ENCODE measurements around the gene CETP.
"Not testable (repeated sequence)": the region's sequence is repeated elsewhere in the genome, so short reads cannot be mapped to it uniquely, and the experiment has no call there.

Gene CETP

DNA sequence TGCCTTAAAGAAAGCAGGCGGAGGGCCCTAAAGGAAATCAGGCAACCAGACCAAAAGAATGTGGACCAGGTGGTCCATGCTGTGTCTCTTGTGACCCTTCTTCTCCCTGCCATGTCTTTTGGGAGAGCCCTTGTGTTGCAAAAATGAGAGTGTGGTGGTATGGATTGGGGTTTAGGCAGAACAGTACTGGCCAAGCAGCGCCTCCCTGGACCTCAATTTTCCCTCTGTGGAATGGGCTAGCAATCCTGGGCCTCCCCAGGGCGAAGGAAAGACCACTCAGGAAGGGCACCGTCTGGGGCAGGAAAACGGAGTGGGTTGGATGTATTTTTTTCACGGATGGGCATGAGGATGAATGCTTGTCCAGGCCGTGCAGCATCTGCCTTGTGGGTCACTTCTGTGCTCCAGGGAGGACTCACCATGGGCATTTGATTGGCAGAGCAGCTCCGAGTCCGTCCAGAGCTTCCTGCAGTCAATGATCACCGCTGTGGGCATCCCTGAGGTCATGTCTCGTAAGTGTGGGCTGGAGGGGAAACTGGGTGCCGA is 20.1 kb downstream of the CETP start:
- DNase-seq (ENCODE audit: low spot score): no peak

DNA sequence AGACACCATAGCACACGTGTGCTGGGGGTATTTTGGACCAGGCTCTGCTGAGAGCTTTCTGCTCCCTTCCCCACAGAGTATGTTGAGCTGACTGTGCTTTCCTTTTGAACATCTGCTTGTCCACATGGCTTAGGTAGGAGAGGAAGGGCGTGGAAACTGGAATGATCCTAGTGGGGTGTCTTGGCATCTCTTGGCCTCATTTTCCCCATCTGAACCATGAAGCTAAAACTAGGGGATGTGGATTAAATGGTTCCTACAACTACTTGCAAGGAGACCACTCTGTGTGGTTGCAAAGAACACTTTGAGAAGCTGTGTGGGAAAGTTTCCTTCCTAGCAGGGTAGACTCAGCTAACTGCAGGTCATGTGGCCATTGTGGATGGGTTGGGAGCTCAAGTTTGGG is 20.9 kb downstream of the CETP start:
- DNase-seq (ENCODE audit: low spot score): no peak

DNA sequence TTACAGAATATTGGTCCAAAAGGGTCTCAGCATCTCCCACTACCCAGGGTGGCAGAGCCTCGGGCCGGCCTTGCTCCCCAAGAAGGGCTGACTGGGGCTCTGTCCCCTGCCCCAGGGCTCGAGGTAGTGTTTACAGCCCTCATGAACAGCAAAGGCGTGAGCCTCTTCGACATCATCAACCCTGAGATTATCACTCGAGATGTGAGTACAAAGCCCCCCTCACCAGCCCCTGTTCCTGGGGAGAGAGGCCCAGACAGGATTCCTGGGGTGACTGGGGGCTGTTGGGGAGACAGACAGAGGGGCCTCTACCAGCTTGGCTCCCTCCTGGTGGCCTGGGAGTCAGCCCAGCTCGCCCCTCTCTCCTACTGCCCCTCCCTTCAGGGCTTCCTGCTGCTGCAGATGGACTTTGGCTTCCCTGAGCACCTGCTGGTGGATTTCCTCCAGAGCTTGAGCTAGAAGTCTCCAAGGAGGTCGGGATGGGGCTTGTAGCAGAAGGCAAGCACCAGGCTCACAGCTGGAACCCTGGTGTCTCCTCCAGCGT is 21.5 kb downstream of the CETP start:
- DNase-seq (ENCODE audit: low spot score): no peak

DNA sequence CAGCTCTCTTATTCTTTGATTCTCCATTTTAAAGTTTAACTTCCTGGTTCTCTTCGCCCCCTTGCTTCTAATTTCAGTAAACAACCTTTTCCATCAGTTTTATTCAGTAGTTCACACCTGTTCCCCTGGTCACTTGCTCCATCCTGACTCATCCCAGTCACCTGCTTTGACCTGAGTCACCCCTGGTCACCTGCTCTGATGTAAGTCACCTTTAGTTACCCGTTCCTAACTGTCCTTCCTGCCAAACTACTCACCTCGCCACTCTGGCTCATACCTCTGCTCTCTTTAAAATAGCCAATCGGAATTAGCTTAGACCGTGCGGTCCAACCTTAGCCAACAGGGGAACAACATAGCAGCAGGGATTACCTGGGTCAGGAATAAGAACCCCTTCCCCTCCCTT is 22.9 kb downstream of the CETP start:
- no peak for DNase-seq (ENCODE audit: low spot score)

DNA sequence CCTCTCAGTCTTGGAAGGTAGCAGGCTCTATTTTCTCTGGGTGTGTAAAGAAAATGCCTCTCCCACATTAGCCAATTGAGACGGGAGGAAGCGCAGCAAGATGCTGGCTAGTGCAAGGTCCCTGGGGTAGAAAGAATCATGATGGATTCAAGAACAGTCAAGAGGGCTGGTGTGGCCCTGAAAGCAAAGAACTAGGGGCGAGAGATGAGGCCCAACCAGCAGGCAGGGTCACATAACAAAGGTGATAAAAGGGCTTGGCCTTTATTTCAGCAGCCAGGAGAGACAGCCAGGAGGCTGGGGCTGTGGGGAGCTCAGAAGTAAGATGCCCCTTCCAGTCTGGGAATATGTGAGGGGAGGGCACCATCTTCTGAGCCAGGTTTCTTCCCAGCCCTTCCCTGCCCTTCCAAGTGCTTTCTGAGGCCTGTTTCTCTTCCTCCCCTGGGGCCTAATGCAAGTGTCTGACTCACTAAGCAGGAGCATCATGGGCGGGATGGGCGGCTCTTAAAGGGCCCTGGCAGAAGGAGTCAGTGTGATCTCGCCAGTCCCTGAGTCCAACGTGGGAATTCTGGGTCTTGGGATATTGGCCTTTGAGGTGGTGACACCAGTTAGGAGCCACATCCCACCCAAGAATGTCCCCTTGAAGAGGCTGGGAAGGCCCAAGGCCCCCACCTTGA is 23.7 kb downstream of the CETP start:
- DNase-seq (ENCODE audit: low spot score): no peak

DNA sequence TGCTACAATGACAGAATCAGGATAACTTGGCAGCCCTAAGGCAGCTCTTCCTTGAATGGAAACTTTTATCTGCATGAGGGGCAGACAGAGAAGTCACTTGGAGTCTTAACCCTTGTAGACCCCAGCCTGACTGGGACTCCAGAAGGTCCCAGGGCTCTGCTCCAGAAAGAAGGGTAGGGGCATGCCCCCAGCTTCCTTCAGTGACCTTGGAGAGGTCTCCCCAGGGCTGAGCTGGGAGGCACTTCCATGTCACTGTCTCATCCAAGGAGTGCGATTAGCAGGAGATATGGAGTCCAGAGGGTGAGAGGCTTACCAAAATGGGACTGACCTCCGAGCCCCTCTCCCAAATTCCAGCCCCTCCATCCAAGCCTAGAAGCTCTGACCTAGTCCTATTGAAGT is 24.2 kb downstream of the CETP start:
- no peak for DNase-seq (ENCODE audit: low spot score)

DNA sequence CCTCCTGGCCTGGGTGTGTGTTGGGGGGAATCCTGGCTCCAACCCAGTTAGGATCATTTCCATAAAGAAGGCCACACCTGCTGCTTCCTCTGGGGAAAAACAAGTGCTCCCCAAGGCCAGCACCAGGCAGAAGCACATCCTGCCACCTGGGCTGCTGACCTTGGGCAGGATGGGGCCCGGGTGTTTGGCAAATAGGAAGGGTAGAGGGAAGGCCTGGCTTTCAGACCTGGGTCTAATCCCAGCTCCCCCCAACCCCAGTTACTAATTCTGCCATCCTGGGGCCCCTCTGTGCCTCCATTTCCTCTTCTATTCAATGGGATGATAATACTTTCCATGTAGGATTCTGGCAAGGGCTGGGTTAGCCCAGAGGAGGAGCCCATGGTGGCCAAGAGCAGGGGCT is 24.6 kb downstream of the CETP start:
- DNase-seq (ENCODE audit: low spot score): no peak

DNA sequence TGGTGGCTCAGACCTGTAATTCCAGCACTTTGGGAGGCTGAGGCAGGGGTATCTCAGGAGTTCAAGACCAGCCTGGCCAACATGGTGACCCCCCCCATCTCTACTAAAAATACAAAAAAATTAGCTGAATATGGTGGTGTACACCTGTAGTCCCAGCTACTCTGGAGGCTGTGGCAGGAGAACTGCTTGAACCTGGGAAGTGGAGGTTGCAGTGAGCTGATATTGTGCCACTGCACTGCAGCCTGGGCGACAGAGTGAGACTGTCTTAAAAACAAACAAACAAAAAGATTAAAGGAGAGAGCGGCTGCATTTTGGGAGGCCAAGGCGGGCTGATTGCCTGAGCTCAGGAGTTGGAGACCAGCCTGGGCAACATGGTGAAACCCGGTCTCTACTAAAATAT is 25.2 kb downstream of the CETP start:
- DNase-seq (ENCODE audit: low spot score): not testable (repeated sequence)

DNA sequence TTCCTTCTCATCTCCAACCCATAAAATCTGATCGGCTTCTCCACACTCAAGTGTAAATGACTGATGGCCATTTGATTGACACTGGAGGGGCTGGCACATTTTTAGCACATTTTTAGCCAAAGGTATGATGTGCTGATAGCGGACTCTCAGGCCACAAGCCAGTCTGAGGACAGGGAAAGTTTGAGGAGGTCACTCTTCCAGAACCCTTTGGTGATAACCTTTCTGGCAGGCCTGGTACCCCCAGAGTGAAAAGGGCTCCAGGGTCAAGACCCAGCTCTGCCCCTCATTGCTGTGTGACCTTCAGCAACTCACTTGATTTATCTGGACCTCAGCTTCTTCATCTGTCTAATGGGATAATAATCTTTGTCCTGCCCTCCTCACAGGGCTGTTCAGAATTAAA is 25.9 kb downstream of the CETP start:
- no peak for DNase-seq (ENCODE audit: low spot score)

DNA sequence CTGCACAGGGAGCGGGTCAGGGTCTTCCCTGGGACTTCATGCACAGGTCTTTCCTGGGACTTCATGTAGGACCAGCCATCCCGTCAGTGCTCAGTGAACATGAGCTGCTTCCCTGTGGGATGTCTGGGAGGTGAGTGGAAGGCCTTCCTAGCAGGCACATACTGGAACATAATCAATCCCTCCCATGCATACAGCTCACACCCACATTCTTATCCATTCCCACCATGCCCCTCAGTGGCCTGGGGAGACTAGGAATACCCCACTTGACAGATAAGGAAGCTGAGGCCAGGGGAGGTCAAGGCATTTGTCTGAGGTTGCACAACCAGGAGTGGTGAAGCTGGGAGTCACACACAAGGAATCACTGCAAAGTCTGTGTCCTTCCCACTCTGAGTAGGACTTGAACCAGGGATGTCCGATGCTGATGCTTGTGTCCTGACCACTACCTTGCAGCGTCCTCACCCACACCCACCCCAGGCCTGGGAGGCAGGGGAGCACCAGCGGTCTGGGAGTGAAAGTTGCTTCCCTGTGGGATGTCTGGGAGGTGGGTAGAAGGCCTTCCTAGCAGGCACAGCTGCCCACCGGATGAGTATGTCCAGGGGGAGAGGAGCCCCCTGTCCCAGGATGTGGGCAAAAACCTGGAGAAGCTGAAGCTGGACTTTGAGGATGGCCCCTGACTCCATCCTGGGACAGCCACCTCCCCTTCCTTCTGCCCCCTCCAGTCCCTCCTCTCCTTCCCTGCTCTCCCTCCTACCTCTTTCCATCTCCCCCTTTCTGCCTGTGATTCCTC is 26.6 kb downstream of the CETP start:
- no peak for DNase-seq (ENCODE audit: low spot score)

DNA sequence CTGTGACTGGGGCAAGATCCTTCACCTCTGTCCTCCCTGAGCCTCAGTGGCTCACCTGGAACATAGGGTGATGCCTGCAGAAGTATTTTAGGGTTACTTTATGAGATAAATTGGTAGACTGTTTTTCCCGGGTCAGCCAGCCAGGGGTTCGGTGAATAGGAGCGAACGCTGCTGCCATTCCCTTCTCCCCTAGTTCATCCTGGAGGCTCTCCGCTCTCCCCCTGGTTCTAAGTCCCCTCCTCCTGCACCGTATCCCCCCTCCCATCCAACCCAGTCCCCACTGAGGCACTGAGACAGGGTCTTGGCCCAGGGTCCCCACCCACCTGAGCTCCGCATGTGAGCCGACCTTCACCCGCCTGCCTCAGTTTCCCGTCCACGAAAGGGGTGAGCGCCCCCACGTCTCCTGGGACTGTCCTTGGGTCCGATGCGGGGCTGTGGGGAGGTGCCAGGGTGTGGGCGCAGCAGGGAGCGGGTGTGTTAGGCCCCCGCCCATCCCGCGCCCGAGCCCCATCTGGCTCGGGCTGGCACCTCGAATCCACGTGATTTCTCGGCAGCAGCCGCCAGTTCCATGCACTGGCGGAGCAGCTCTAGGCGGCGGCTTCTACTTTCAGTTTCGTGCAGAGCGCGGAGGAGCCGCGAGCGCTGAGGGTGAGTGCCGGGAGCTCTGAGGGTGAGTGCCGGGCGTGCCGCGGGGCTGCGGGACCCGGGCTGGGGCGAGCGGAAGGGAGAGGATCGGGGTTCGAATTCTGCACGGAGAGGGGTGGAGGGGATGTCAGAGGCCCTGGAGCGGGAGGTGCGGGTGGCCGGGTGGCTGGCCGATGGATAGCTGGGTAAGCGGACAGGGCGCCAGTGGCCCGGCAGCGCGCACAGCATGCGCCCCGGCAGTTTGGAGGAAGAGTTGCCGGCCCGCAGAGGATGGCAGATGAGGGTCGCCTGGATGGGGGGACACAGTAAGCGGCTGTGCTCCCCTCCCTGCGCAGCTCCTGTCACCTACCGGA is 27.5 kb downstream of the CETP start, which contains the start of gene NLRC5:
Gene NLRC5 (plus strand): TSS at position 610 of the 998 bp plus-strand sequence. CDS start 31,156 bp downstream, outside the sequence.
- peak; percentile 74 for DNase-seq (ENCODE audit: low spot score)

DNA sequence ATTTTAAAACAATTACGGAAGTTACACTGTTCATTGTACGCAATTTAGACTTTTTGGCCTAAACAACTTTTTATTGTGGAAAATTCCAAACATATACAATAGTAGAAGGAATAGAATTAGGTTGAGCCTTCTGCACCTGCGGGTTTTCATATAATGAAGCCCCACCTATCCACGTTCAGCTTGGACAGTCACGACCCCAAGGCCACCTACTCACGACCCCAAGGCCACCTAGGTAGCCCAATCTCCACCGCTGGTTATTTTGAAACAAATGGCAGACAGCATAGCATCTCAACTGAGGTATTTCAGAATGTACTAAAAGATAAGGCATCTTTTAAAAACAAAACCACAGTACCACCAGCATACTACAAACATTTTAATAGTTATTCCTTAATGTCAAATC is 28.2 kb downstream of the CETP start:
- DNase-seq (ENCODE audit: low spot score): no peak

DNA sequence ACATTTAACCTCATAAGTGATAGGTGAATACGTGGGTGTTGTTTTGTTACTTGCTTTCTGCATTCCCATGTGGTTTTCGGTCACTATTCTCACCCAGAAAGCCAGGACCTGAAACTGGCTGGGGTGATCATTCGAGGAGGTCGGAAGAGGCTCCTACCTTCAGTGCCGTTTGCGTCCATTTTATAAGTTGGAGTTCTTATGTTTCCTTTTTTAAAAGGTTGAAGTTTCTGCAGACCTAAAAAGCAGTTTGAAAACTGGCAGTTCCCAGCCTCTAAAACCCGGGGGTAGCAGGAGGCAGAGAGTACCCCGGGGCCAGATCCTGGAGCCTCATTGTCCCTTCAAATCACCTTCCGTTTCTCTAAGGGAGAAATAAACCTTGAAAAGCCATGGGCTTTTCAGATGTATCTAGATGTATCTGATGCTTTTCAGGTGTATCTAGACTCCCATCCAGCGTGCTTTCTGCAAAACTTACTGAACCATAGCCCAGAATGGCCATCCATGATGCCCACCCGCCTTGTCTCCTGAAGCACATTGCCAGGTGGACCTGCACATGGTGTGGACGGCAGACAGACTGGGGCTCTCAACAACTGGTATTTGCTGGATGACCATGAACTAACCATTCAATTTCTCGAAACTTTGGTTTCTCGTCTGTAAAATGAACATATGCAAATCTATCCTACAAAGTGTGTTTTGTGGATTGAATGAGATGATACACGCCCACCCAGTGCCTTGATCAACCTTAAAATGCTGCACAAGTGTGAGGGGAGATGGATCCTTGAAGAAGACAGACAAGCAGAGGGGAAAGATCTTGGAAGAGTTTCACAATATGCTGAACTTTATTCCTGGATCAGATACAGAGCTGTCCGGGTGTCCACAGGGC is 28.9 kb downstream of the CETP start:
- DNase-seq (ENCODE audit: low spot score): no peak

DNA sequence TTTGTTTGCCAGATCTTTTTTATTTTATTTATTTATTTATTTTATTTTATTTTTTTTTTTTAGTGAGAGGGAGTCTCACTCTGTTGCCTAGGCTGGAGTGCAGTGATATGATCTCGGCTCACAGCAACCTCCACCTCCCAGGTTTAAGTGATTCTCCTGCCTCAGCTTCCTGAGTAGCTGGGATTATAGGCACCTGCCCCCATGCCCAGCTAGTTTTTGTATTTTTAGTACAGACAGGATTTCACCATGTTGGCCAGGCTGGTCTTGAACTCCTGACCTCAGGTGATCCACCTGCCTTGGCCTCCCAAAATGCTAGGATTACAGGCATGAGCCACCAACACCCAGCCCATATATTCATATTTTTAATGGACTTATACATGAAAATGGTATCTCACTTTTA is 30.7 kb downstream of the CETP start:
- DNase-seq (ENCODE audit: low spot score): not testable (repeated sequence)

DNA sequence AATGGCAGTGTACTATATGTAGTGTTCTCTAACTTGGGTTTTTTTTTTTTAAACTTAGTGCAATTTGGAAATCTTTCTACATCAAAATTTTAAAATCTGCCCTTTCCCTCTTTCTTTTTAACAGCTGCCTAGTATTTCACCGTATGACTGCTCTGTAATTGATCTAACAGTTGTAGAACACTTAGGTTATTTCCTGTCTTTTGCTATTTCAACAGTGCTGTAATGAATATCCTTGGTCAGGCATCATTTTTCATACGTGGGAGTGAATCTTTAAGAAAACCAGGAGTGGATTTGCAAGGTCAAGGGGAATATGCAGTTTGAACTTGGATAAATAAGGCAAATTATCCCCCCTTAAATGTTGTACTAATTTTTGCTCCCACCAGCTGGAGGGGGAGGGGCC is 31.5 kb downstream of the CETP start:
- DNase-seq (ENCODE audit: low spot score): no peak

DNA sequence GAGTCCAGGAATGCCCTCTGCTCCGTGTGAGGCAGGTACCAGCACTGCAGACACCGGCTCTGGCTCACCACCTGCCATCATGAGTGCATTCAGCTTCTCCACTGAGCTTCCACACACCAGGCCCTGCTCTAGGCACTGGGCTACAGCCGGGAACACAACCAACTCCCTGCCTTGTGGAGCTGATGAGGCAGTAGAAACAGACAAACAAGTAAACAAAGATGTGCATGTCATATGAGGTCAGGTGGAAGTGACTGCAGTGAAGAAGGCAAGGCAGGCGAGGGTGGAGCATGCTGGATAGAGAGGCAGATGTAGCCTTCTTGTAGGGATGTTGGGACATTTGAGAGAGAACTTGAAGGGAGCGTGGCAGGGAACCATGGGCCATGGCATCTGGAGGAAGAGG is 32.6 kb downstream of the CETP start:
- no peak for DNase-seq (ENCODE audit: low spot score)

DNA sequence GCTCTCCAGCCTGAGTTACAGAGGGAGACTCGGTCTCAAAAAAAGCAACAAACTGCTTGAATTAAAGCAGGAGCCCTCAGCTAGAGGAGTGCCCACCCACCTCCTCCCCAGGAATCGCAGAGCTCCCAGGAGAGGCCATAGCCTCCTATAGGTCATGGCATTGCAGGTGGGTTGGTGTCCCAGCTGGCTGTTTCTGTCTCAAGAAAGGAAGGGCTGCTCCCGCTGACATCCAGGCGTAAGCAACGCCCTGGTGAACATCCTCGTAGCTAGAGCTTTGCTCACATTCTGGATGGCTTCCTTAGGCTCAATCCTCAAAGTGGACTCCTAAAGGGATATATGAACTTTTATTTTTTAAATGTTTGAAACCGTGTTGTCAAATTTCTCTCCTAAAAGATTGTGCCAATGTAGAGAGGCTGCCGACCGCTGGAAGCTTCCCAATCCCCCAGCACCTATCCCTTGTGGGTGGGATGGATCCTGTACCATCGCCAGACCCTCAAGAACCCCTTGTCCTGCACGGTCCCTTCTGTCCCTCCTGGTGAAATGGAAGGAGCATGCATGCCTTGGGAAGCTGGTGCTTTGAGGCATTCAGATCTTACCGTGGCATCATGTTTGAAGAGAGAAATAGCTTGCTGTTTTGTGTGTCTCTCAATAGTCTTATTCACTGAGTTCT is 33.5 kb downstream of the CETP start:
- no peak for DNase-seq (ENCODE audit: low spot score)

DNA sequence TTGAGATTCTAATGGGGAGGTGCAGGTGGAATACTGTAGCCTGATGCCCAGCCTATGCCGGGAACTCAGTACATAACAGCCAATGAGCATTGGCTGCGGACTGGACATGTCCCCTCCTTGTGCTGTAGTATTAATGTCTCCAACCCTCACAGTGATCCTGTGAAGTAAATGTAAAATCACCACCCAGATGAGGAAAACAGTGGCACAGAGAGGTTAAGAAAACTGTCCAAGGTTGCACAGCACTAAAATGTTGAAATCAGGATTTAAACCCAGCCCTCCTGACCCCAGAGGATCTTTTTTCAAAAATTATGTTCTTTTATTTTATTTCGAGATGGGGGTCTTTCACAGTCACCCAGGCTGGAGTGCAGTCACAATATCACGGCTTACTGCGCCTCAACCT is 35.5 kb downstream of the CETP start:
- DNase-seq (ENCODE audit: low spot score): no peak

DNA sequence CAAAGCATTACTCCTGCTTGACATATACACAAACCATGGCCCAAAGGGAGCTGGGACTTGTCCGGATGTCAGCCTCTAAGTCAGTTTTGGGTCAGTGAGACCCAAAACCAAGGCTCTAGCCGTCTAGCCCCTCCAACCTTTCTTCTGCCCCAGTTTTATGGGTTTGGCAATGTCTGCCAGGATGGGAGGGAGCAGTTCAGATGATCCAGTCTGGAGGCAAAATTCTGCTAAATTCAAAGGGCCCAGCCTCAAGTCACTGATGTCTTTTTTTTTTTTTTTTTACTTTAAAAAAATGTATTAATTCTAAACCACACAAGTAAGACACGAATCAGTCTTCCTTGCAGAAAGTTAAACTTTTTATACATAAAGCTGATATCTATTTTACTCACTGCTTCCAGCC is 36.2 kb downstream of the CETP start:
- DNase-seq (ENCODE audit: low spot score): no peak

DNA sequence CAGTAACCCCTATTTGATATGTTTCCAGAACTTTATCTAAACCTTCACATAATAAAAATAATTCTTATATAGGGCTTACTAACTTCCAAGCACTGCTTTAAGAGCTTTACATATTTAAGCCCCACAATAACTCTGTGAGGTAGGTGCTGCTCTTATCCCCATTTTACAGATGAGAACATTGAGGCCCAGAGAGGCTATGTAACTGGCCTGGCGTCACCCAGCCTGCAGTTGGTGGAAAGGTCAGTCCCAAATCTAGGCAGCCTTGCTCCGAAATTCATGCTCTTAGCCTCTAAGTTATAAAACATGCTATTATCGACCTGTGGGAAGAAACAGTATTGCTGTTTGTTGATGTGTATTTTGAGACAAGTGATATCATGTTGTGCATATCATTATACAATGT is 36.6 kb downstream of the CETP start:
- DNase-seq (ENCODE audit: low spot score): no peak

Data from ecto neural progenitor cell (in vitro differentiated cells).